ENCODE measurements around the gene RASAL1. TPM values are rescaled to one million over a fixed set of nuclear protein-coding genes. Genes with fewer than 3 reads are reported as not detected.

Gene RASAL1
- polyA plus RNA-seq, 4 donors, result 8.2 to 14.7 (median 10.5) TPM

DNA sequence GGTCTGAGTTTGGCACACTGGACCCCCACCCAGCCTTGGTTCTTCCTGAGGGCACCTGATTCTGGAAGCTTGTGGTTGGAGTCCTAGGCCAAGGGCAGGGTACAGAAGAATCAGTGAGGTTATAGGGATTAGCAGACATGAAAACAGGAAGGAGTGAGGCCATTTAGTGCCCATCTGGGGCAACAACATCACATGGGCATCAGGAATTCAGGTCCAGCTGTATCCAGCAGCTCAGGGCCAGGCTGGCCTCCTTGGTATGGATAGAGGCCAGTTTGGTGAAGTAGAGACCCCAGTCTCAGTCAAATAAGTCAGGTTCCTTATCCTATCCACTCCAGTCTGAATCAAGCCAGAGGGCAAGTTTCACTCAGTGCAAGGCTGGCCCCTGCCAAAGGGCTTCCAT lies 36.2 kb downstream of the RASAL1 start:
- no peak for DNase-seq (ENCODE audit: low read depth in 4 of 4, low spot score in 2 of 4)

DNA sequence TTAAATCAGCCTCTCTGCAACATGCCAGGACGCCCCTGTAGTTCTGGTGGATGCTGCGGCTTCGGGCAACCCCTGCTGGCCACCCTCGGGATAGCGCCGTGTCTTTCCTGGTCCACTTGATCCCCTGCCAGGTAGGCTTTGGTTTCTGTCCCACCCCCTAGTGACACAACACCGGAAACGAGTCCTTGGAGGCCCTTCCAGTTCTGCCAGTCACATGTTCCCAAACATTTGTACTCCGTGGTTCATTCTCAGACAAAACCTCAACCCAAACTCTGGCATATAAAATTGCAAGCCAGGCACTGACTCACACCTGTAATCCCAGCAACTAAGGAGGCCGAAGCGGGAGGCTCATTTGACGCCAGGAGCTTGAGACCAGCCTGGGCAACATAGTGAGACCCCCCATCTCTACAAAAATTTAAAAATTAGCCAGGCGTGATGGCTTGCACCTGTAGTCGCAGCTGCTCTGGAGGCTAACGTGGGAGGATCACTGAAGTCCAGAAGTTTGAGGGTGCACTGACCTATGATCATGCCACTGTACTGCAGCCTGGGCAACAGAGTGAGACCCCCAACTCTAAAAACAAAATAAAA lies 37.0 kb downstream of the RASAL1 start:
- DNase-seq (ENCODE audit: low read depth in 4 of 4, low spot score in 2 of 4), result peak in 2 of 4 donors; percentile 62 to 73

DNA sequence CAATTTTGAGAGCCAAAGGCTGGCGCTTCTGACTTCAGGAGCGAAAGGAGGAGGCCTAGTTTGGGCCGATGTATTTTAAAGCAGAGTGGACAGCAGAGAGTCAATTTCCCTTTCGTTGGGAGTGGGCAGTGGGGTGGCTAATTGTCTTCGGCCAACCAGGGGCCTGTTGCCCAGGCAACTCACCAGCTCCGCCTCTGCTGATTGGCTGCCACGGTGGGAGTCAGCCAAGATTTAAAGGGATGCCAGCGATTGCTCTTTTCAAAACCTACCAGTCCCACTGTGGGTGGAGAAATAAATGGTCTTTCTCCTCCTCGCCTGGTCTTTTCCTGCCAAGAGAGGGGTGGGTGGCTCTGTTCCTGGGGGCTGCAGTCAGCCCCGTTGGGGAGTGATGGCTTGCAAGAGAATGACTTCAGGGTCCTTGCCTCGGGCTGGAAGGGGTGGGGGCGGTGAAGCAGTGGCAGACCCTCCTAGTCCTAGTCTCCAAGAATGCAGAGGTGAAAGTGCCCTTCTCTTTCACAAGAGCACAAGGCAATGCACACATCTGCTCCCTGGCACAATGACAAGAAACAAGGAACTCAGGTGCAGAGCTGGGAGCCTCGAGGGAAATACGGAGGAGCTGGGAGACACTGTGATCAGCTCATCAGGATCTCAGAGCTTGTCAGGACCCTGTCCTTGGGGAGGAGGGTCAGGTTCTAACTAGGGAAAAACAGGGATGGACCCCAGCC lies 37.7 kb downstream of the RASAL1 start:
- DNase-seq (ENCODE audit: low read depth in 4 of 4, low spot score in 2 of 4), result no peak

DNA sequence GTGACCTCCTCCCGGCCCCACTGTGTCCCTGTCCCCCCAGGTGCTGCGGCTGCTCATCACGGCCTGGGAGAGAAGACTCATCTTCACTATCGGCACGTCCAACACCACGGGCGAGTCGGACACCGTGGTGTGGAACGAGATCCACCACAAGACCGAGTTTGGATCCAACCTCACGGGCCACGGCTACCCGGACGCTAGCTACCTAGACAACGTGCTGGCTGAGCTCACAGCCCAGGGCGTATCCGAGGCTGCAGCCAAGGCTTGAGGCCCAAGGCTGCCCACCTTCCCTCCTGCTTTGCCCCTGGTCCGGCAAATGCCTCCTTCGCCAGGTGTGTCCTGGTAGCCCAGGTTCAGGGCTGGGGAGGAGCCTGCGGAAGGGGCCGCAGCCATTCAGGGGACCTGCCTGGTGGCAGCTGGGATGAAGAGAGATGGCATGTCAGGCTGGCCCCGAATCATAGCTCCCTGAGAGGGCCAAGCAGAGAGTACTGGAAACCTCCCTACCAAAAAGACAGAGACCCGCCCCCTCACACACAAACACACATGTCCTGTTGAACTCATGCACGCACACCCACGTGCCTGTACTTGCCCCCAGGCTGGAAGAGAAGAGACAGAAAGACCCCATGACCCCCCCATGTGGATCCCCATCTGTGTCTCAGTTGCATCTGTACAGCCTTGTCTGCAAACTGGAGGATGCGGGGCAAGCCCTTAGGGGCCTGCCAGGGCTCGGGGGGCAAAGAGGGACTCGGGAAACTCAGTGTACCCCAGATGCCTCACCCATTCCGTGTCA lies 38.7 kb downstream of the RASAL1 start:
- DNase-seq (ENCODE audit: low read depth in 4 of 4, low spot score in 2 of 4), result no peak

DNA sequence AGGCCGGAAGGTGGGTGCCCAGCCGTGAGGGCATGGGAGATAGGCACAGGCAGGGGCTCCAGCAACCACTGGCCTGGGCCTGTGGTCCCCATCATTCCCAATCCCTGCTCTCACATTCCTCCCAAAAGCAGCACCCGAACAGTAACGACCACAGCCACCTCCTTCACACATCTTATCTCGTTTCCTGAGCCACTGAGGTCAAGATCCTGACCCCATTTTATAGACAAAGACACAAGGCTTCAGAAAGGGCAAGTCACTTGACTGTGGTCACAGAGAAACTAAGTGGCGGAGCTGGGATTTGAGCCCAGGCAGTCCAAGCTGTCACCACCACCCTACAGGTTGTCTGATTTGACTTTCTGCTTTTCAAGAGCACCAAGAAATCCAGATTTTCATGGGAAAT lies 40.2 kb downstream of the RASAL1 start:
- DNase-seq (ENCODE audit: low read depth in 4 of 4, low spot score in 2 of 4), result no peak

DNA sequence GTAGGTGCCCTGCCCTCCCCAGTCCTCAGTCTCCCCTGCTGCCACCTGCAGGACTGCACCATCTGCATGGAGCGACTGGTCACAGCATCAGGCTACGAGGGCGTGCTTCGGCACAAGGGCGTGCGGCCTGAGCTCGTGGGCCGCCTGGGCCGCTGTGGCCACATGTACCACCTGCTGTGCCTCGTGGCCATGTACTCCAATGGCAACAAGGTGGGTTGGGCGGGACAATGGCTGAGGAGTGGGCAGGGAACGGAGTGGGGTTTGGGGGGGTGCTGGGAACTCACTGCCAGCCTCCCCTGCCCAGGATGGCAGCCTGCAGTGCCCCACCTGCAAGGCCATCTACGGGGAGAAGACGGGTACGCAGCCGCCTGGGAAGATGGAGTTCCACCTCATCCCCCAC lies 40.8 kb downstream of the RASAL1 start:
- no peak for DNase-seq (ENCODE audit: low read depth in 4 of 4, low spot score in 2 of 4)

DNA sequence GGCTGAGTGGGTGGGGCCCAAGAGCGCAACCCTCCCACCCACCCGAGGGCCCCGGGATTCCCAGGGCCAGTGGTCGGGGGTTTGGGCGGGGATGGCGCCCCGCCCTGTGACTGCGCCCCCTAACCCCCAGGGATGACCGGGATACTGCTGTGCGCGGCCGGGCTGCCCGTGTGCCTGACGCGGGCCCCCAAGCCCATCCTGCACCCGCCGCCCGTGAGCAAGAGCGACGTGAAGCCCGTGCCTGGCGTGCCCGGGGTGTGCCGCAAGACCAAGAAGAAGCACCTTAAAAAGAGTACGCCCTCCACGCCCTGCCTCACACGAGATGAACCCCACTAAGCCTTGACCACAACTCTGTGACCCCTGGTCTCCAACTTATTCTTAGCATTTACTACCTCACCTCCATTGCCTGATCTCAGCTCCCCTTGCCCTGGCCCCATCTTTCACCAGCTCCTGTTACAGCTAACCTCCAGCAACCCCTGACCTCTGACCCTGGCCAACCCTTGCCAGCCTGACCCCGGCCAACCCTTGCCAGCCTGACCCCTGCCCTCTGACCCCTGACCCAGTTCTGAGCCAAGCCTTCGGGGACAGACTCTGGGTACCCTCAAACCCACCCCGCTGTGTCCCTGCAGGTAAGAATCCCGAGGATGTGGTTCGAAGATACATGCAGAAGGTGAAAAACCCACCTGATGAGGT lies 42.0 kb downstream of the RASAL1 start:
- no peak for DNase-seq (ENCODE audit: low read depth in 4 of 4, low spot score in 2 of 4)

DNA sequence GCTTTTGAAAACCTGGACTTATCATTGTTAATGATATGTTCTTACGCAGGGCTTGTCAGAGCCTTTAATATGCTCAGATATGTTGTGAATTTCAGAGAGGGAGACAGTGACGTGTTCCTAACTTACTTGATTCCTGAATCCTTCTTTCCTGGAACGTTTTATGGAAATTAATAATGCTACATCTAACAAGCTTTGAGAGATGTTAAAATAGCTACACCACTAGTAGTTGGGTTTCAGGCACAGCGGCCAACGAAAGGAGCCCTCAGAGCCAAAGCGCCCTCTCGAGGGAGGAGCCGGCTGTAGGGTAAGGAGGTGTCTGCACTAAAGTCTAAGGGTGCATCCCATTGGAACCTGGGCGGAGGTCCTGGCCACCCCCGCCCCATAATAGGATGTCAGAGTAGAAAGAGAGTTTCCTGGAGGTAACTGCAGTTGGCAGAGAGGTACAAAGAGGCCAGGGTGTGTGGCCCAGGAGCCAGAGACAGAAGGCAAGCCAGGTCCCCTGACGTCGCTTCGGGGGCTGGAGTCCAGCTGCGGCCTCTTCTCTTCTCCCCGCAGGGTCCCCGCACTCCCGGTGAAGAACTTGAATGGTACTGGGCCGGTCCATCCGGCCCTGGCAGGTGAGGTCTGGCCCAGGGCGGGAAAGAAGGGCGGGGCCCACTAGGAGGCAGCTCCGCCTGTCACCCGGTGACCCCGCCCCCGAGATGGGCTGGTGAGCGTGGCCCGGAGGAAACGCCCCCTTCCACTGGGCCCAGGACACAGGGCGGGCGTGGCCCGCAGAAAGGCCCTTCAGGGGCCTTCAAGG lies 42.8 kb downstream of the RASAL1 start:
- DNase-seq (ENCODE audit: low read depth in 4 of 4, low spot score in 2 of 4), result no peak

DNA sequence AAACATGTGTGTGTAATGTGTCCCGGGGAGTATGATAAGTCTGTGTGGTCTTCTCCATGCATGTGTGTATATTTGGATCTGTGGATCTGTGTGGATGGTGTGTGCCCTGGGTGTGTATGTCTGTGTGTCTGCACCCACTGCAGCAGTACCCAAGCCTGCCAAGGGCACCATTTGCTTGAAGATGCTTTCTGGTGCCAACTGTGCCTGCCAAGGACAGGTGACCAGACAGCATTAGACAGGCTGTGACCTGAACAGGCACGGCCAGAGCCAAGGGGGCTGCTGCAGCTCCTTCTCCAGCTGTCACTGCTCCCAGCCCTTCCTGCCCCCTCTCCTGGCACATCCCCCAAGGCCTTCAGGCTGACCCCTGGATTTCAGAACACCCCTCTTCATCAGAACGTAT lies 44.1 kb downstream of the RASAL1 start:
- no peak for DNase-seq (ENCODE audit: low read depth in 4 of 4, low spot score in 2 of 4)

DNA sequence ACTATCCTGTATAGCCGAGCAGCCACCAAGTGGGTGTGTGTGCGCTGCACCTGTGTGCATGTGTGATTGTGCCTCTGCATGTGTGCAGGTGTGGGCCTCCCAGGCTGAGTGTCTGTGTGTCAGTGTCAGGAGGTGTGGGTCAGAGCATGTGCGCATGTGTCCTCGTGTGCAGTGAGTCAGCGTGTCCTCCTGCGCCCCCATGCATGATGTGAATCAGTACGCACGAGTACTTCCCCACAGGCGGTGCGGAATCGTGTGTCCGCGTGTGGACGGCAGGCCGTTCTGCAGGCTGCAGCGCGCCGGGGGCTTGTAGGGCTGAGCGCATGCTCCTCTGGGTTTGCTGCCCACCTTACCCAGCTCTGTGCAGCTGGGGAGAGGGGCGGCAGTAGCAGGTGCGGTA lies 44.8 kb downstream of the RASAL1 start:
- no peak for DNase-seq (ENCODE audit: low read depth in 4 of 4, low spot score in 2 of 4)

DNA sequence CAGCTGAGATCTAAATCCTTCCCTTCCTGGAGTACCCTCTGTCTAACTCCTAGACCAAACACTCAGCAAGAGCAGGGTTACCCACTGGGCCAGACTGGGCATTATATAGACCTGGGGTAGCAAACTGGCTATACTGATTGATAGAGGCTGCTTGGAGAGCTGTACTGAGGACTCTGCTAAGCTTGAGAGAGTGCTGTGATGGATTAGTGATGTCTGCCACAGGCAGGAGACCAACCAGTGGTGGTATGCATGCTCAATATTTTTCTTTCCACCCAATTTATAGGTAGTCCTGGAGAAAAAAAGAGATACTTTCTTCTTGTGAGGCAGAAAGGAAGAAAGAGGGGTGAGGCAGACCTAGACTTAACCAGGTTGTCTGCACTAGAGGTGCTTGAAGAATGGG lies 45.7 kb downstream of the RASAL1 start:
- no peak for DNase-seq (ENCODE audit: low read depth in 4 of 4, low spot score in 2 of 4)

DNA sequence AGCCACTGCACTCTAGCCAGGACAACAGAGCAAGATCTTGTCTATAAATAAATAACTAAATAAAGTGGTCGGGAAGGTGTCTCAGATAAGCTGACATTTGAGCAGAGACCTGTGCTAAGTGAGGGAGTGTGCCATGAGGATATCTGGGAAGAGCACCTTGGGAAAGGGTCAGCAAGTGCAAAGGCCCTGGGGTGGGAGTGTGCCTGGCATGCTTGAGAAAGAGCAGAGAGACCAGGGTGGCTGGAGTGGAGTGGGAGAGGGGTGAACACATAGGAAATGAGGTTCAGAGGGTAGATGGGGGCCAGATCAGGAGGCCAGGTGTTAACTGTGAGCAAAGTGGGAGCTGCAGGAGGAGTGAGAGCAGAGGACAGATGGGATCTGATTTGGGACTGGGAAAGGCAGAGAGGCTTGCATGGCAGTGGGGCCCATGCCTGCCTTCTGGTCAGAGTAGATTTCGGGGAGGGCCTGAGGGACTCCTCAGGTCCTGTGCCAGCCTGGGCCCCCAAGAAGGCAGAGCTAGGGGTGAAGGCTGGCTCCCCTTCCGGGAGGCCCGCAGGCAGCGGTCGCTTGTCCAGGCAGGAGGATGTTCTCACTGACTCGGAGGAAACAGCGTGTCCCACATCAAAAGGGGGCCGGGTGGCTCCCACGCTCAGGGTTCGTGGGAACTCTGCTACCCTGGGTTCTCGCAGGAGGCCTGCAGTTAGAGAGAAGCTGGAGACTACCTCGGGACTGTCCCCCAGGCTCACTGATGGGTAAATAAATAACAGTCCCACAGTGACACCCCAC lies 46.4 kb downstream of the RASAL1 start:
- no peak for DNase-seq (ENCODE audit: low read depth in 4 of 4, low spot score in 2 of 4)

DNA sequence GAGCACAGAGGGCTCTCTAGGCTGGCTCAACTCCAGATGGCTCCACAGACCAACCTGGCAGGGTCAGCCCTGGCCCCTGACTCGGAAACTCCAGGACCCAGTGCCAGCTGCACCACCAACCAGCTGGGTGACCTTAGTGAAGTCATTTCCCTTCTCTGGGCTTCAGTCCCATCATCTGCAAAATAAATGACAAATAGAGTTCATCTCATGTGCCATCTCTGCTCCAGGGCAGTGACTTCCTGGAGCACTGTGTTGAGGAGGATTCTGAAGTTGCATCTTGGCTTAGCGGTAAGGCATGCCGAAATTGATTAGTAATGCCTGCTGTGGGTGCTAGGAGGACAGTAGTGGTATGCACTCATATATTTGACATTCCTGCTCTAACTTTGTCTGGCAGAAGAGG lies 47.5 kb downstream of the RASAL1 start:
- DNase-seq (ENCODE audit: low read depth in 4 of 4, low spot score in 2 of 4), result no peak

DNA sequence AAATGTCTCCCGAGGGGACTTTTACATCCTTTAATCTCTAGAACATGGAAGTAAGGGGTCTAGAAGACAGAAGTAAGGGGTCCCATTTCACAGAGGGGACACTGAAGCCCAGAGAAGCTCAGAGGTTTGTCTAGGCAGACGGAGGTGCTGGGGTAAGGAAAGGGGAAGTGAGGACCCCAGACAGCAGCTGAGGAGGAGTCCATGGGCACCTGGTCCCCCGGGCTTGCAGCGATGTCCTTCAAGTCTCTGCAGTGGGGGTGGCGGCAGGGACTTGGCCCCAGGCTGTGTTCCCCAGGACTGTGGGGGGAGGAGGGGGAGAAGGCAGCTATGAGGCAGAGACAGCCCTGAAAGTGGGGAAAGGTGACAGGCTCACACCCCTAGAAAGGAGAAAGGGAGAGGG lies 48.4 kb downstream of the RASAL1 start:
- DNase-seq (ENCODE audit: low read depth in 4 of 4, low spot score in 2 of 4), result no peak

DNA sequence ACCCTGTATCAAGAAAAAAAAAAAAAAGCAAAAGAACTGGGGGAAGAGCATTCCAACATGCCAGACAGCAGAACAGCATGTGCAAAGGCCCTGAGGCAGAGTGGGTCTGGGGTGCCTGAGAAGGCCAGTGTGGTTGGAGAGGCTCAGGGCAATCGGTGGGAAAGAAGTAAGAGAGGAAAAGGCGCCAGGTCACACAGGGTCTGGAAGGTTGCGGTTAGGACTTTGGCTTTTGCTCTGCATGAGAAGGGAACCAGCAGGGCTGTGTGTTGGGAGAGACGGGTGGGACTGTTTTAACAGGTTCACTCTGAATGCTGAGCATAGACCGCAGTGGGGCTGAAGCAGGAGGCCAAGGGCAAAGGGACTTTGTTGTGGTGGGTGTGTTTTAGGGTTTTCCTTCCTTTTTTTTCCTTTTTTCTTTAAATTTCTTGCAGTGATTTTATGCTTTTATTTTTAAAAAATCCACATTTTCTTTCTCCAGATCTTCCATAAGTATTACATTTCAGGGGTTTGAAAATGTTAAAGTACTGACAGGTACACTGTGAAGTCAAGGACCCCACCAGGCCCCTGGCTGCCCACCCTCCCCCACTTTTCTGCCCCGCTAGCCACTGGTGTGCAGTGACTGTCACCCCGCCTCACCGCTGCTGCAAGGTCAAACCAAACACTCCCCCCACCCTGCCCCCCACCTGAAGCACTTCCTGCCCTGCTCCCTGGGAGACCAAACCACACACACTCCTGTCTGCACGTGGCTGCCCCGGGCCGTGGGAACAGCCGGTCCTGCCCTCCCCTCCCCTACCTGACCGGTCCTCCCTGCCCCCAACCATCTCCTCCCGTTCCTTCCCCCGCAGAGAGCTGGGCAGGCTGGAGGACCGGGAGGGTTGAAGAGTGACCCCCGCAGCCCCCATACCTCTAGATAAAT lies 49.1 kb downstream of the RASAL1 start:
- DNase-seq (ENCODE audit: low read depth in 4 of 4, low spot score in 2 of 4), result no peak

DNA sequence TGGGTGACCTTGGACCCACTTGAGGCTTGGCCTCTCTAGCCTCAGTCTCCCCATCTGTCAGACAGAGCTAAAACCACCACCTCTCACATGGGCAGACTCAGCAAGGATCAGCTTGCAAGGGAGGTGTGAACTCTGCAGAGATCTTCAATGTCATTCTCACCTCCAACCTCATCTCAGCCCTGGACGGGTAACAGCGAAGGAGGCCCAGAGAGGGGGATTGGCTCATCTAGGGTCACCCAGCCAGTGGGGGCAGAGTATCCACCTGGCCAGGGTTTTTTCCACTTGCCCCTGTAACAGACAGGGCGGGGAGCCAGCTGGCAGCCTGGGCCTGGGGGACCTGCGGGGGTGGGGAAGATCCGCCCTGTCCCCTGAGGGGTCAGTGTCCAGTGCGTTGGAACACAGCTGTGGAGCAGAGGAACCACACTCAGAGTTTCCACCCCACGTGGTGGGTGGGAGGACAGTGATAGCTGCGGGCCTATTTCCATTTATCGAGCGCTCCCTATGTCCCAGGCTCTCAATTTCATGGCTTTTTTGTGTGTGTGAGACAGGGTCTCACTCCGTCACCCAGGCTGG lies 51.6 kb downstream of the RASAL1 start:
- DNase-seq (ENCODE audit: low read depth in 4 of 4, low spot score in 2 of 4), result no peak

DNA sequence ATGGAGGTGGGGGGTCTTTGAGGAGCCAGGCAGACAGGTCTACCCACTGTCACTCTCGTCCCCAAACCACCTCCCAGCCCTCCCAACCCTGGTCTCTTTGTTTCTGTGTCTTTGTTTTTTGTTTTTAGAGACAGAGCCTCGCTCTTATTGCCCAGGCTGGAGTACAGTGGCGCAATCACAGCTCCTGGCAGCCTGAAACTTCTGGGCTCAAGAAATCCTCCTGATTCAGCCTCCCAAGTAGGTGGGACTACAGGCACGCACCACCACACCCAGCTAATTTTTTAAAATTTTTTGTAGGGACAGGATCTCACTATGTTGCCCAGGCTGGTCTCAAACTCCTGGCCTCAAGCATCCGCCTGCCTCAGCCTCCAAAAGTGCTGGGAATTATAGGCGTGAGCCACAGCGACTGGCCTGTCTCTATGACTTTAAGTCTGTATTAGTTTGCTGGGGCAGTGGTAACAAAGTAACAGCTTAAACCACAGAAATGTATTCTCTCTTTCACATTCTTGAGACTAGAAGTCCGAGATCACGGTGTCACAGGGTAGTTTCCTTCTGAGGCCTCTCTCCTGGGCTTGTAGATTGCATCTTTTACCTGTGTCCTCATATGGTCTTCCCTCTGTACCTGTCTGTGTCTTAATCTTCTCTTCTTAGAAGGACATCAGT lies 52.9 kb downstream of the RASAL1 start:
- DNase-seq (ENCODE audit: low read depth in 4 of 4, low spot score in 2 of 4), result no peak

DNA sequence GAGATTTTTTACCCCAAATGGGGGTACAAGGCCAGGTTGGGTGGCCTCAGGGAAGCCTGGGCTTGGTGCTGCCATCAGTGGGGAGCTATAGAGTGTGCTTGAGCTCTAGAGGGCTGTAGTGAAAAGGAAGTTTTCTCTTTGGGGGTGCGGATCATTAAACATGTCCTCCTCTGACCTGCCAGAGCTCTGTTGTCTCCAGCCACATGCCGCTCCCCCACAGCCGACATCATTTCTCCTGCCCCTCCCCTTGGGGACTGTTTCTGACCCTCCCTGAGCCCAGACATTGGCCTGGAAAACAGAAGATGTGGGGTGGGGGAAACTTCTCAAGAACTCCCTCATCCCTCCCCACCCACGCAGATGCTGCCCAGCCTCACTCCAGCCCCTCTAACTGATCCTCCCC lies 53.7 kb downstream of the RASAL1 start:
- DNase-seq (ENCODE audit: low read depth in 4 of 4, low spot score in 2 of 4), result no peak
